ENCODE results near the gene MUC6. TPM values are rescaled to one million over a fixed set of nuclear protein-coding genes. Genes with fewer than 3 reads are reported as not detected.

MUC6 gene
- total and polyA plus RNA-seq, 2 of the 8 experiments (the other 6 are each of a cell fraction or from before 2014, with no cell fraction given), result not detected

DNA sequence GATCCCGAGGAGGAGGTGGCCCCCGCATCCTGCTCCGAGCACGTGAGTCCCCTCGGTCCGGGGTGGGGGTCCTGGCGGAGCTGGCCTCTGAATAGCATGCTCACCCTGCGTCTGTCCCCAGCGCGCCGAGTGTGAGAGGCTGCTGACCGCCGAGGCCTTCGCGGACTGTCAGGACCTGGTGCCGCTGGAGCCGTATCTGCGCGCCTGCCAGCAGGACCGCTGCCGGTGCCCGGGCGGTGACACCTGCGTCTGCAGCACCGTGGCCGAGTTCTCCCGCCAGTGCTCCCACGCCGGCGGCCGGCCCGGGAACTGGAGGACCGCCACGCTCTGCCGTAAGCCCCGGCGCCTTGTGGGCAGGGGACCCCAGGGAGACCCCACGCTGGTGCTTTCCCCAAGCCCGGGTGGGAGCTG lies 41.7 kb upstream of the MUC6 start (continued):
- TF ChIP-seq CTBP2 (IDR thresholded peaks at IDR 0.05; ENCODE audit: borderline replicate concordance, insufficient read depth, insufficient read length, low read length), result no peak

Data from H1 (cell line).